Neural cell (in vitro differentiated cells): ENCODE results near the gene CELF4.

Experiments used
- EZH2 ChIP-seq: fragments of 200-600, 300-800 bp; shearing (Covaris generic), sonication (generic); IDR thresholded peaks from 2 replicates; pipeline ENCODE4 v1.6.1; 2014; ENCODE audit warnings: antibody characterized with exemption, low read length, borderline replicate concordance, mild to moderate bottlenecking; ENCODE audit not compliant: insufficient read depth, poor library complexity, severe bottlenecking
- REST ChIP-seq: IDR thresholded peaks from 2 replicates; pipeline ENCODE4 v1.6.1; 2012; ENCODE audit warnings: borderline replicate concordance
- TAF1 ChIP-seq: IDR thresholded peaks from 2 replicates; pipeline ENCODE4 v1.6.1; 2012; ENCODE audit warnings: low read depth
- TF ChIP-seq, protein P1 (sequence below): fragments of 450-650 bp; IDR thresholded peaks from 2 replicates; pipeline ENCODE4 v1.5.1; 2014; ENCODE audit warnings: antibody characterized with exemption, mild to moderate bottlenecking, moderate library complexity; ENCODE audit not compliant: poor library complexity, severe bottlenecking

DNA sequence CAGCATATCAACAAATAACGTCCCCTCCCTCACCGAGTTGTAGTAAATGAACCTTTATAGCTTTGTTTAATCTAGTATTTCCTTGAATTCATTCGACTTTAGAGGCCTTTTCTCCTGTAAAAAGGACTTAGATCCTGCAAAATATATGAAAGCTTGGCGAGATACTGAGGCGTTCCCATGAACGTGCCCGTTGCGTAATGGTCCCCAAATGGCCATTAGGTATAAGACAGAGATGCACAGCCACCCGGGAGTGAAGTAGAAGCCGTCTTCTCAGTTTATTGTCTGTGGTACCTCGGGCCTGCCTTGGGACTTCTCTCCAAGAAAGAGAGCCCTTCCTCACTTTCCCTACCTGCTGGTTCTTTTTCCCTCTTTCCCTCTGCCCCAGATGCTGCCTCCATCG, 310.6 kb downstream of the CELF4 start:
- TF ChIP-seq, protein P1, sequence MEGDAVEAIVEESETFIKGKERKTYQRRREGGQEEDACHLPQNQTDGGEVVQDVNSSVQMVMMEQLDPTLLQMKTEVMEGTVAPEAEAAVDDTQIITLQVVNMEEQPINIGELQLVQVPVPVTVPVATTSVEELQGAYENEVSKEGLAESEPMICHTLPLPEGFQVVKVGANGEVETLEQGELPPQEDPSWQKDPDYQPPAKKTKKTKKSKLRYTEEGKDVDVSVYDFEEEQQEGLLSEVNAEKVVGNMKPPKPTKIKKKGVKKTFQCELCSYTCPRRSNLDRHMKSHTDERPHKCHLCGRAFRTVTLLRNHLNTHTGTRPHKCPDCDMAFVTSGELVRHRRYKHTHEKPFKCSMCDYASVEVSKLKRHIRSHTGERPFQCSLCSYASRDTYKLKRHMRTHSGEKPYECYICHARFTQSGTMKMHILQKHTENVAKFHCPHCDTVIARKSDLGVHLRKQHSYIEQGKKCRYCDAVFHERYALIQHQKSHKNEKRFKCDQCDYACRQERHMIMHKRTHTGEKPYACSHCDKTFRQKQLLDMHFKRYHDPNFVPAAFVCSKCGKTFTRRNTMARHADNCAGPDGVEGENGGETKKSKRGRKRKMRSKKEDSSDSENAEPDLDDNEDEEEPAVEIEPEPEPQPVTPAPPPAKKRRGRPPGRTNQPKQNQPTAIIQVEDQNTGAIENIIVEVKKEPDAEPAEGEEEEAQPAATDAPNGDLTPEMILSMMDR = no peak
- TF ChIP-seq REST (no peak), TAF1 (no peak), EZH2 (no peak)
